Breast epithelium (tissue), 4 donors: Measurements from ENCODE around the gene FHIT. TPM values are rescaled to one million over a fixed set of nuclear protein-coding genes. Genes with fewer than 3 reads are reported as not detected.

Experiments
- DNase-seq, 2 donors: peaks; one replicate each; pipeline ENCODE4 v3.0.0-alpha.2; 2019; ENCODE audit warnings: low spot score in 2 of 2
- H3K27ac ChIP-seq, 2 donors: fragments of 200-600 bp; sonication (generic) in 1 of 2; one replicate each; pipeline ENCODE4 v1.5.1; 2016 to 2019; ENCODE audit warnings: mild to moderate bottlenecking in 1 of 2
- H3K27me3 ChIP-seq, 2 donors: fragments of 200-600 bp; sonication (generic) in 1 of 2; one replicate each; pipeline versions ENCODE4 v1.5.1 to v1.6.0; 2017 to 2019; ENCODE audit warnings: control low read depth in 1 of 2, mild to moderate bottlenecking in 1 of 2
- H3K36me3 ChIP-seq: fragments of 200-600 bp; one replicate; pipeline ENCODE4 v1.5.1; 2019
- H3K4me1 ChIP-seq, 2 donors: fragments of 200-600 bp; sonication (generic); one replicate each; pipeline ENCODE4 v1.5.1; 2016 to 2019; ENCODE audit warnings: control low read depth in 1 of 2
- H3K4me3 ChIP-seq, 3 donors: fragments of 200-600 bp; sonication (generic); 1 replicate in 2 of 3; 2 replicates in 1 of 3; pipeline ENCODE4 v1.5.1; 2016 to 2019; ENCODE audit warnings: mild to moderate bottlenecking in 3 of 3, moderate library complexity in 2 of 3
- H3K9me3 ChIP-seq, 2 donors: fragments of 200-600 bp; sonication (generic) in 1 of 2; one replicate each; pipeline ENCODE4 v1.5.1; 2016 to 2019; ENCODE audit warnings: control low read depth in 1 of 2
- CTCF ChIP-seq, 3 donors: fragments of 450-650 bp; IDR thresholded peaks; one replicate each; pipeline ENCODE4 v1.5.1; 2016 to 2017; ENCODE audit warnings: antibody characterized with exemption in 3 of 3, mild to moderate bottlenecking in 3 of 3, moderate library complexity in 3 of 3
- POLR2A ChIP-seq: fragments of 450-650 bp; IDR thresholded peaks from one replicate; pipeline ENCODE4 v1.6.1; 2016; ENCODE audit warnings: antibody characterized with exemption, mild to moderate bottlenecking, moderate library complexity
- POLR2AphosphoS5 ChIP-seq, 3 donors: sonication (generic); formaldehyde crosslinking; IDR thresholded peaks; one replicate each; pipeline ENCODE4 v1.6.1; 2017; ENCODE audit warnings: antibody characterized with exemption in 3 of 3
- intact Hi-C: fragments of 100-400 bp; cut with DNase I; formaldehyde crosslinking; loops from one replicate; pipeline ENCODE4 v1.15.1; 2023; ENCODE audit warnings: low total_unique reads
- total RNA-seq, 3 donors: library from RNA; depleted of rRNA; stranded (reverse); fragments of >200 nt; gene quantifications; one replicate each; pipeline ENCODE4 v1.1.0, GENCODE V29; 2016

FHIT gene
- total RNA-seq, 3 donors from 2014 or later, result 9.0 to 19.2 (median 17.7) TPM

GRCh38 chr3:59872128-59872527, 1379.1 kb downstream of the FHIT start:
- H3K27ac ChIP-seq, result no peak overlapping the region
- no peak overlapping the region for H3K4me3 ChIP-seq
- no peak for DNase-seq
- no peaks in the 10 kb centered on the region for H3K36me3 ChIP-seq
- no peaks in the 10 kb centered on the region for H3K9me3 ChIP-seq
- TF ChIP-seq POLR2A (no peak), POLR2AphosphoS5 (IDR thresholded peaks at IDR 0.05) (no peak), CTCF (IDR thresholded peaks at IDR 0.05) (no peak)
- H3K4me1 ChIP-seq, result no peaks in the 10 kb centered on the region
- H3K27me3 ChIP-seq, result no peaks in the 10 kb centered on the region
- intact Hi-C loops, result no loop called here

GRCh38 chr3:59867185-59868002, 1383.9 kb downstream of the FHIT start:
- intact Hi-C loops, result no loop called here
- DNase-seq, result no peak

GRCh38 chr3:59866076-59866475, 1385.2 kb downstream of the FHIT start:
- Histone ChIP-seq H3K27me3 (no peaks in the 10 kb centered on the region), H3K4me3 (no peak overlapping the region), H3K4me1 (no peaks in the 10 kb centered on the region), H3K36me3 (no peaks in the 10 kb centered on the region), H3K27ac (no peak overlapping the region), H3K9me3 (no peaks in the 10 kb centered on the region)
- intact Hi-C loops, result no loop called here
- TF ChIP-seq CTCF (IDR thresholded peaks at IDR 0.05) (no peak), POLR2A (no peak)
- DNase-seq, result no peak

More at GRCh38 chr3:59867185-59868002, 1383.9 kb downstream of the FHIT start:
- Histone ChIP-seq H3K4me3 (no peak overlapping the region), H3K36me3 (no peaks in the 10 kb centered on the region), H3K9me3 (no peaks in the 10 kb centered on the region), H3K4me1 (no peaks in the 10 kb centered on the region), H3K27me3 (no peaks in the 10 kb centered on the region), H3K27ac (no peak overlapping the region)
- TF ChIP-seq POLR2AphosphoS5 (IDR thresholded peaks at IDR 0.05) (no peak), CTCF (IDR thresholded peaks at IDR 0.05) (no peak), POLR2A (no peak)

- Histone ChIP-seq H3K27ac (no peak overlapping the region), H3K27me3 (no peaks in the 10 kb centered on the region), H3K4me3 (no peak overlapping the region), H3K36me3 (no peaks in the 10 kb centered on the region), H3K9me3 (no peaks in the 10 kb centered on the region), H3K4me1 (no peaks in the 10 kb centered on the region)
- TF ChIP-seq POLR2A, result no peak
- TF ChIP-seq POLR2AphosphoS5 (IDR thresholded peaks at IDR 0.05), result no peak
- no peak for TF ChIP-seq CTCF (IDR thresholded peaks at IDR 0.05)
- intact Hi-C loops, result no loop called here
- DNase-seq, result no peak
These were observed 1385.9 kb downstream of the FHIT start for GRCh38 chr3:59865351-59865750.

- intact Hi-C loops, result loop anchor here (5.0 kb wide), 1 partner anchor 740 kb away; no protein-coding TSS in a partner anchor
- Histone ChIP-seq H3K36me3 (no peaks in the 10 kb centered on the region), H3K4me1 (no peaks in the 10 kb centered on the region), H3K4me3 (no peak overlapping the region), H3K27ac (no peak overlapping the region), H3K27me3 (no peaks in the 10 kb centered on the region), H3K9me3 (no peaks in the 10 kb centered on the region)
- TF ChIP-seq CTCF (IDR thresholded peaks at IDR 0.05), result no peak
- TF ChIP-seq POLR2A, result no peak
- TF ChIP-seq POLR2AphosphoS5 (IDR thresholded peaks at IDR 0.05), result no peak
- no peak for DNase-seq
These were observed 1388.6 kb downstream of the FHIT start for GRCh38 chr3:59862686-59863085.
